HFFc6 (cell line): ENCODE measurements around the gene ERC2. TPM values are rescaled to one million over a fixed set of nuclear protein-coding genes. Genes with fewer than 3 reads are reported as not detected.

ENCODE experiments used
- DNase-seq: peaks from one replicate; pipeline ENCODE4 v3.0.0-alpha.2; 2018
- H3K27ac Mint-ChIP-seq: 2 replicates; pipeline ENCODE4 v1.8.0; 2020; ENCODE audit warnings: mild to moderate bottlenecking, mixed read lengths
- H3K27me3 Mint-ChIP-seq: 2 replicates; pipeline ENCODE4 v1.8.0; 2021; ENCODE audit warnings: mild to moderate bottlenecking, moderate library complexity, mixed read lengths; ENCODE audit not compliant: insufficient read depth
- H3K36me3 Mint-ChIP-seq: 2 replicates; pipeline ENCODE4 v1.8.0; 2021; ENCODE audit warnings: low read depth, mixed read lengths
- H3K4me1 Mint-ChIP-seq: 2 replicates; pipeline ENCODE4 v1.8.0; 2020; ENCODE audit warnings: low read depth, mixed read lengths
- H3K4me3 Mint-ChIP-seq: 2 replicates; pipeline ENCODE4 v1.8.0; 2020; ENCODE audit warnings: mild to moderate bottlenecking, moderate library complexity, mixed read lengths
- H3K9me3 Mint-ChIP-seq: 2 replicates; pipeline ENCODE4 v1.8.0; 2020; ENCODE audit warnings: mild to moderate bottlenecking, mixed read lengths
- total RNA-seq, 6 experiments: library from RNA; stranded (reverse); fragmentation: NEBNext Ultra II Directional; extraction: Animal tissue kit (Norgen Biotek cat#: 25700); gene quantifications; 2 replicates in 1 of 6; 3 replicates in 5 of 6; pipeline ENCODE4 v1.2.3, GENCODE V29; 2021
- TF ChIP-seq, protein P1 (sequence below): fragments of 200-600 bp; sonication (generic); IDR thresholded peaks from 2 replicates; pipeline ENCODE4 v1.5.0; 2021; ENCODE audit warnings: antibody characterized with exemption, mild to moderate bottlenecking

The ERC2 gene
- total RNA-seq, 6 experiments from 2014 or later = 0.11 TPM; not detected in 5

DNA sequence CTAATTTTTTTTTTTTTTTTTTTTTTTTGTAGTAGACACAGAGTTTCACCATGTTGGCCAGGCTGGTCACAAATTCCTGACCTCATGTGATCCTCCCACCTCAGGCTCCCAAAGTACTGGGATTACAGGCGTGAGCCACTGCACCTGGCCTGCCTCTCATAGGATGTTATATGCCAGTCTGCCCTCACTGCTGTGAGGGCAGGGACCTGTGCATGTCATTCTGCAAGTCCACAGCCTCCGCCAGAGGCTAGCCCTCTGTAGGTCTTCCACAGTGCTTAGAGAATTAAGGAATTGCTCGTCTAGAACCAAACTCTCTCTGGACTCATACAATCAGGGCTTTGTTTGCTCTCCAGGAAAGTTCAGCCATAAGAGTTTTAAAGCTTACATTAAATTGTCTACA lies 817.3 kb downstream of the ERC2 start:
- Mint-ChIP-seq H3K27me3 (peaks cover 30% of the 10 kb centered on the region), H3K4me1 (peaks cover 28% of the 10 kb centered on the region), H3K4me3 (no peak overlapping the region), H3K27ac (no peak overlapping the region), H3K36me3 (no peaks in the 10 kb centered on the region), H3K9me3 (no peaks in the 10 kb centered on the region)
- TF ChIP-seq, protein P1, sequence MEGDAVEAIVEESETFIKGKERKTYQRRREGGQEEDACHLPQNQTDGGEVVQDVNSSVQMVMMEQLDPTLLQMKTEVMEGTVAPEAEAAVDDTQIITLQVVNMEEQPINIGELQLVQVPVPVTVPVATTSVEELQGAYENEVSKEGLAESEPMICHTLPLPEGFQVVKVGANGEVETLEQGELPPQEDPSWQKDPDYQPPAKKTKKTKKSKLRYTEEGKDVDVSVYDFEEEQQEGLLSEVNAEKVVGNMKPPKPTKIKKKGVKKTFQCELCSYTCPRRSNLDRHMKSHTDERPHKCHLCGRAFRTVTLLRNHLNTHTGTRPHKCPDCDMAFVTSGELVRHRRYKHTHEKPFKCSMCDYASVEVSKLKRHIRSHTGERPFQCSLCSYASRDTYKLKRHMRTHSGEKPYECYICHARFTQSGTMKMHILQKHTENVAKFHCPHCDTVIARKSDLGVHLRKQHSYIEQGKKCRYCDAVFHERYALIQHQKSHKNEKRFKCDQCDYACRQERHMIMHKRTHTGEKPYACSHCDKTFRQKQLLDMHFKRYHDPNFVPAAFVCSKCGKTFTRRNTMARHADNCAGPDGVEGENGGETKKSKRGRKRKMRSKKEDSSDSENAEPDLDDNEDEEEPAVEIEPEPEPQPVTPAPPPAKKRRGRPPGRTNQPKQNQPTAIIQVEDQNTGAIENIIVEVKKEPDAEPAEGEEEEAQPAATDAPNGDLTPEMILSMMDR = no peak
- DNase-seq = no peak

DNA sequence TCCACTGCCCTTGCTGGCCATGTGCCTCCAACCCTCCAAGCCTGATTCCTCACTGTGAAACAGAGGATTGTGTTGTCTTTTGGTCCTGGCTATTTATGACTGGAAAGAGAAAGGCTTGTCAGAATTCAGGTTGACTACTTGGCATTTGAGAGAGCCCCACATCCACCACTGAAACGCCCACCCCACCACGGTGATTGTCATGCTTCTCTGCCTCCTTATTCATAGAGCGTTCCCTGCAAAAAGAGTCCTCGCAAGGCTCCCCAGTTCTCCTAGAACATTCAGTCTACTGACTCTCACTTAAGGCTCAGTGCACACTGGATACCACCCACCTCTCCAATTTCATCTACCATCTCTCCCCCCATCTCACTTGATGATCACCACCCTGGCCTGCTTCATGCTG lies 818.3 kb downstream of the ERC2 start:
- H3K36me3 Mint-ChIP-seq = no peaks in the 10 kb centered on the region
- H3K9me3 Mint-ChIP-seq = no peaks in the 10 kb centered on the region
- H3K27ac Mint-ChIP-seq = no peak overlapping the region
- TF ChIP-seq, protein P1 = no peak
- H3K4me3 Mint-ChIP-seq = no peak overlapping the region
- H3K4me1 Mint-ChIP-seq = peaks cover 20% of the 10 kb centered on the region
- H3K27me3 Mint-ChIP-seq = peaks cover 32% of the 10 kb centered on the region
- DNase-seq = no peak

DNA sequence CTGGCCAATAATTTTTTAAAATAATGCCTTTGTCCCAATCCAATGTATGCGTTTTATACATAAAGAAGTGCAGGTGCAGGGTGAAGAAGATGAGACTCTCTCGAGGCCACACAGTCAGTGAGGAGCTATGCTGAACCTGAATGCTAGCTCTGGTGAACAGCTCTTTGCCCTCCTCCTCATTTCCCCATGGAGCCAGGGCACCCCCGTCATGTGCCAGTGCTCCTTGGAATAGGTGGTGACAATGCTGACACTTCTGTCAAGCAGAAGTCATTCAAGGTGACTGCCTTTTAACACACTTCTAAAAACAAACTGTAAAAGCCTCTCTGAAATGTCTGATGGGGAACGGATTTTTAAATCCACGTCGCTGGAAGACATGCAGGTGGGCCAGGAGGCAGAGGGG lies 818.7 kb downstream of the ERC2 start:
- TF ChIP-seq, protein P1 = no peak
- H3K27me3 Mint-ChIP-seq = peaks cover 32% of the 10 kb centered on the region
- no peak overlapping the region for H3K4me3 Mint-ChIP-seq
- no peaks in the 10 kb centered on the region for H3K9me3 Mint-ChIP-seq
- peaks cover 16% of the 10 kb centered on the region for H3K4me1 Mint-ChIP-seq
- H3K27ac Mint-ChIP-seq = no peak overlapping the region
- no peak for DNase-seq
- H3K36me3 Mint-ChIP-seq = no peaks in the 10 kb centered on the region

DNA sequence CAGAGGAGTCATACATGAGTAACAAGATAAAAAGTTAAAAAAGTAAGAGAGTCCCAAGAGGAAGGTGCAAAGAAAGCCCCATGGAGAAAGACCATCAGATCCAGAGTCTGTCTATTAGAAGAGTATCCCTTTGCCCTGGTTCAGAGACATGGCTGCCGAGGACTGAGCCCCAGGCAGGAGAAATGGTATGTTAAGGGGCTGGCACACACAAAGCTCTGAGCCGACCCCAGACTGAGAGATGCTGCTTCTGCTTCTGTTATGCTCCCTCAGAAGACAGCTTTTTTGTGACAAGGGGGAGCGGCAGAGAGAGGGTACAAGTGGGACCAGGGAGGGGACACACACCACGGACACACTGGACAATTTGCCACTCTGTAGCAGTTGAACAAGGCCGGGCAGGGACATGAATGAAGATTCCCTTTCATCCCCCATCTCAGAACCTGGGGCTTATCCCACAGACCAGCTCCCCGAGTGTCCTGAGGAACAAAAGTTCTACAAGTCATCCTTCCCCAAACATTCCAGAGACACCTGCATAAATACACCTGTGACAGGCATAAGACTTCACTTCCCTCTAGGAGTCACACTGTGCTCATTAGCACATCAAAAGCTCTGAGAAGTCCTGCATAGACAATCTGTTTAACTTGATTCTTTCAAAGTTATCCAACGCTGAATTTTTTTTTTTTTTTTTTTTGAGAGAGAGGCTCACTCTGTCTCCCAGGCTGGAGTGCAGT lies 819.5 kb downstream of the ERC2 start:
- DNase-seq = no peak
- H3K36me3 Mint-ChIP-seq = no peaks in the 10 kb centered on the region
- no peaks in the 10 kb centered on the region for H3K9me3 Mint-ChIP-seq
- H3K4me1 Mint-ChIP-seq = peaks cover 8% of the 10 kb centered on the region
- H3K27ac Mint-ChIP-seq = no peak overlapping the region
- peaks cover 32% of the 10 kb centered on the region for H3K27me3 Mint-ChIP-seq
- TF ChIP-seq, protein P1 = no peak
- no peak overlapping the region for H3K4me3 Mint-ChIP-seq

DNA sequence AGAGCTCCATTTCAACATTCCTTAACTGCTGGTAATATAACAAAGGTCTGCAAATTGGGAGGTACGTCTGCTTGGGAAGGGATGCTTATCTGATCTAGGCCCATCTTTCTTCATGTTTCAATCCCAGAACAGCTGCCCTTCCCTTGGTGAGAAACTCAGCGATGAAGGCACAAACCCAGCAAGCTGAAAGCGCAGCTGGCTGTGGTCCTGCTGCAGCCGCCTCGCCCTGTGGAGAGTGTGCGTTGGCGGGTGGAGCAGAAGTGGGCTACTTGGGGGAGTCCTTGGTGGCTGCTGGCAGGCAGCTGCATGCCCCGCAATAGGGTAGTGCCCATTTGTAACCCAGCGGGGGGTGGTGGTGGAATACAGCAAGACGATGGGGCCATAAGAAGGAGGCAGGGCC lies 820.6 kb downstream of the ERC2 start:
- H3K27me3 Mint-ChIP-seq = peaks cover 32% of the 10 kb centered on the region
- no peaks in the 10 kb centered on the region for H3K9me3 Mint-ChIP-seq
- DNase-seq = no peak
- no peaks in the 10 kb centered on the region for H3K36me3 Mint-ChIP-seq
- no peak overlapping the region for H3K4me3 Mint-ChIP-seq
- no peak overlapping the region for H3K27ac Mint-ChIP-seq
- TF ChIP-seq, protein P1 = no peak
- H3K4me1 Mint-ChIP-seq = no peaks in the 10 kb centered on the region
